Measurements from ENCODE around the gene RSBN1L. TPM values are rescaled to one million over a fixed set of nuclear protein-coding genes. Genes with fewer than 3 reads are reported as not detected.

Gene RSBN1L
- total RNA-seq, 1 experiment from 2014 or later = 15.5 TPM

DNA sequence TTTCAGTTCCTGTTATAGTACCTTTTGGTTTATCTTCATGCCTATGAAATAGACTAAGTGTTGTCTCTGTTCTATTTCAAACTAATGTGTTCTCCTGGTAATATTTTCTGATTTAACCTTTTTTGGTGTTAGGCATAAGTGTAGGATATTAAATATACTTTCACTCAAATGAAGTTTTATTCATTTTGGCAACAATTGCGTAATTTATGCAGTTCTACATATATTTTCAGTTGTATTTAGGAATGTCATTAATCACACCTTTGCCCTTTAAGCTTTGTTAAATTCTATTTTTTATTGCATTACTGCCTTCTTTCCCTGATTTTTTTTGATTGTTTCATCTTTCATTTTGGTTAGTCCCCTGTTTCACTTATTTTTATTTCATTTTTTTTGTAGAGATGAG lies 47.3 kb downstream of the RSBN1L start:
- intact Hi-C loops (cut with micrococcal nuclease) = no loop called here
- ChIA-PET POLR2A (no interaction called here), CTCF (no interaction called here), RAD21 (ENCODE audit: low non-redundant PET in 1 of 2, low total read pairs in 2 of 2, uncharacterized antibody in 2 of 2, unreplicated experiment in 2 of 2) (no interaction called here)
- no peaks in the 10 kb centered on the region for H3K36me3 ChIP-seq (ENCODE audit: control insufficient read depth in 1 of 2, insufficient read depth in 2 of 2, low read length in 2 of 2)
- no peak for DNase-seq (ENCODE audit: low read depth, low spot score)
- TF ChIP-seq SRF (IDR thresholded peaks at IDR 0.05; ENCODE audit: low read depth) (no peak), ZNF274 (IDR thresholded peaks at IDR 0.05; ENCODE audit: low read depth, low read length) (no peak), EGR1 (IDR thresholded peaks at IDR 0.05; ENCODE audit: low read depth) (no peak), CBX3 (IDR thresholded peaks at IDR 0.05; ENCODE audit: low read depth) (no peak), ELF1 (IDR thresholded peaks at IDR 0.05; ENCODE audit: borderline replicate concordance, low read depth) (no peak), SP1 (IDR thresholded peaks at IDR 0.05; ENCODE audit: low read depth) (no peak), EZH2phosphoT487 (IDR thresholded peaks at IDR 0.05; ENCODE audit: borderline replicate concordance) (no peak), ZFX (IDR thresholded peaks at IDR 0.05) (no peak), YY1 (IDR thresholded peaks at IDR 0.05; ENCODE audit: extremely low read depth, insufficient replicate concordance, low read depth, low read length) (no peak), RAD21 (IDR thresholded peaks at IDR 0.05; ENCODE audit: low read depth) (no peak), FOSL1 (IDR thresholded peaks at IDR 0.05; ENCODE audit: low read depth) (no peak), JUND (IDR thresholded peaks at IDR 0.05) (no peak), EZH2 (IDR thresholded peaks at IDR 0.05) (no peak), CEBPB (IDR thresholded peaks at IDR 0.05; ENCODE audit: low read depth) (no peak), TCF7L2 (IDR thresholded peaks at IDR 0.05; ENCODE audit: borderline replicate concordance, extremely low read depth, insufficient read depth, insufficient read length) (no peak)
- TF ChIP-seq, protein P1, sequence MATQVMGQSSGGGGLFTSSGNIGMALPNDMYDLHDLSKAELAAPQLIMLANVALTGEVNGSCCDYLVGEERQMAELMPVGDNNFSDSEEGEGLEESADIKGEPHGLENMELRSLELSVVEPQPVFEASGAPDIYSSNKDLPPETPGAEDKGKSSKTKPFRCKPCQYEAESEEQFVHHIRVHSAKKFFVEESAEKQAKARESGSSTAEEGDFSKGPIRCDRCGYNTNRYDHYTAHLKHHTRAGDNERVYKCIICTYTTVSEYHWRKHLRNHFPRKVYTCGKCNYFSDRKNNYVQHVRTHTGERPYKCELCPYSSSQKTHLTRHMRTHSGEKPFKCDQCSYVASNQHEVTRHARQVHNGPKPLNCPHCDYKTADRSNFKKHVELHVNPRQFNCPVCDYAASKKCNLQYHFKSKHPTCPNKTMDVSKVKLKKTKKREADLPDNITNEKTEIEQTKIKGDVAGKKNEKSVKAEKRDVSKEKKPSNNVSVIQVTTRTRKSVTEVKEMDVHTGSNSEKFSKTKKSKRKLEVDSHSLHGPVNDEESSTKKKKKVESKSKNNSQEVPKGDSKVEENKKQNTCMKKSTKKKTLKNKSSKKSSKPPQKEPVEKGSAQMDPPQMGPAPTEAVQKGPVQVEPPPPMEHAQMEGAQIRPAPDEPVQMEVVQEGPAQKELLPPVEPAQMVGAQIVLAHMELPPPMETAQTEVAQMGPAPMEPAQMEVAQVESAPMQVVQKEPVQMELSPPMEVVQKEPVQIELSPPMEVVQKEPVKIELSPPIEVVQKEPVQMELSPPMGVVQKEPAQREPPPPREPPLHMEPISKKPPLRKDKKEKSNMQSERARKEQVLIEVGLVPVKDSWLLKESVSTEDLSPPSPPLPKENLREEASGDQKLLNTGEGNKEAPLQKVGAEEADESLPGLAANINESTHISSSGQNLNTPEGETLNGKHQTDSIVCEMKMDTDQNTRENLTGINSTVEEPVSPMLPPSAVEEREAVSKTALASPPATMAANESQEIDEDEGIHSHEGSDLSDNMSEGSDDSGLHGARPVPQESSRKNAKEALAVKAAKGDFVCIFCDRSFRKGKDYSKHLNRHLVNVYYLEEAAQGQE (IDR thresholded peaks at IDR 0.05; ENCODE audit: low read depth) = no peak
- TF ChIP-seq, protein P2, sequence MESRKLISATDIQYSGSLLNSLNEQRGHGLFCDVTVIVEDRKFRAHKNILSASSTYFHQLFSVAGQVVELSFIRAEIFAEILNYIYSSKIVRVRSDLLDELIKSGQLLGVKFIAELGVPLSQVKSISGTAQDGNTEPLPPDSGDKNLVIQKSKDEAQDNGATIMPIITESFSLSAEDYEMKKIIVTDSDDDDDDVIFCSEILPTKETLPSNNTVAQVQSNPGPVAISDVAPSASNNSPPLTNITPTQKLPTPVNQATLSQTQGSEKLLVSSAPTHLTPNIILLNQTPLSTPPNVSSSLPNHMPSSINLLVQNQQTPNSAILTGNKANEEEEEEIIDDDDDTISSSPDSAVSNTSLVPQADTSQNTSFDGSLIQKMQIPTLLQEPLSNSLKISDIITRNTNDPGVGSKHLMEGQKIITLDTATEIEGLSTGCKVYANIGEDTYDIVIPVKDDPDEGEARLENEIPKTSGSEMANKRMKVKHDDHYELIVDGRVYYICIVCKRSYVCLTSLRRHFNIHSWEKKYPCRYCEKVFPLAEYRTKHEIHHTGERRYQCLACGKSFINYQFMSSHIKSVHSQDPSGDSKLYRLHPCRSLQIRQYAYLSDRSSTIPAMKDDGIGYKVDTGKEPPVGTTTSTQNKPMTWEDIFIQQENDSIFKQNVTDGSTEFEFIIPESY (IDR thresholded peaks at IDR 0.05; ENCODE audit: extremely low read depth, insufficient replicate concordance, low read length) = no peak
- TF ChIP-seq, protein P3, sequence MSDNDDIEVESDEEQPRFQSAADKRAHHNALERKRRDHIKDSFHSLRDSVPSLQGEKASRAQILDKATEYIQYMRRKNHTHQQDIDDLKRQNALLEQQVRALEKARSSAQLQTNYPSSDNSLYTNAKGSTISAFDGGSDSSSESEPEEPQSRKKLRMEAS (IDR thresholded peaks at IDR 0.05) = no peak
- TF ChIP-seq, protein P4, sequence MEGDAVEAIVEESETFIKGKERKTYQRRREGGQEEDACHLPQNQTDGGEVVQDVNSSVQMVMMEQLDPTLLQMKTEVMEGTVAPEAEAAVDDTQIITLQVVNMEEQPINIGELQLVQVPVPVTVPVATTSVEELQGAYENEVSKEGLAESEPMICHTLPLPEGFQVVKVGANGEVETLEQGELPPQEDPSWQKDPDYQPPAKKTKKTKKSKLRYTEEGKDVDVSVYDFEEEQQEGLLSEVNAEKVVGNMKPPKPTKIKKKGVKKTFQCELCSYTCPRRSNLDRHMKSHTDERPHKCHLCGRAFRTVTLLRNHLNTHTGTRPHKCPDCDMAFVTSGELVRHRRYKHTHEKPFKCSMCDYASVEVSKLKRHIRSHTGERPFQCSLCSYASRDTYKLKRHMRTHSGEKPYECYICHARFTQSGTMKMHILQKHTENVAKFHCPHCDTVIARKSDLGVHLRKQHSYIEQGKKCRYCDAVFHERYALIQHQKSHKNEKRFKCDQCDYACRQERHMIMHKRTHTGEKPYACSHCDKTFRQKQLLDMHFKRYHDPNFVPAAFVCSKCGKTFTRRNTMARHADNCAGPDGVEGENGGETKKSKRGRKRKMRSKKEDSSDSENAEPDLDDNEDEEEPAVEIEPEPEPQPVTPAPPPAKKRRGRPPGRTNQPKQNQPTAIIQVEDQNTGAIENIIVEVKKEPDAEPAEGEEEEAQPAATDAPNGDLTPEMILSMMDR (IDR thresholded peaks at IDR 0.05 in 2 of 3, conservative IDR thresholded peaks at IDR 0.05 in 1 of 3; ENCODE audit: borderline replicate concordance in 1 of 3, insufficient read depth in 1 of 3, low read depth in 2 of 3, low read length in 2 of 3) = no peak
- TF ChIP-seq, protein P5, sequence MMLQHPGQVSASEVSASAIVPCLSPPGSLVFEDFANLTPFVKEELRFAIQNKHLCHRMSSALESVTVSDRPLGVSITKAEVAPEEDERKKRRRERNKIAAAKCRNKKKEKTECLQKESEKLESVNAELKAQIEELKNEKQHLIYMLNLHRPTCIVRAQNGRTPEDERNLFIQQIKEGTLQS (IDR thresholded peaks at IDR 0.05) = no peak
- H3K4me3 ChIP-seq (replicated peaks in 1 of 2; ENCODE audit: low read depth in 1 of 2, low read length in 2 of 2) = no peak overlapping the region
- BruUV-seq (replicated peaks) = no TSS peak
- no peaks in the 10 kb centered on the region for H3K9me3 ChIP-seq (ENCODE audit: control insufficient read depth in 1 of 2, insufficient read depth in 1 of 2, low read depth in 1 of 2, low read length in 2 of 2)
- H3K9ac ChIP-seq (ENCODE audit: low read length) = no peak overlapping the region
- H3K27ac ChIP-seq (ENCODE audit: low read depth, low read length) = no peak overlapping the region
- peaks cover 9% of the 10 kb centered on the region for H3K79me2 ChIP-seq (ENCODE audit: insufficient read depth, low read length)
- no peak overlapping the region for H2AFZ ChIP-seq (ENCODE audit: low read depth, low read length, poor library complexity, severe bottlenecking)
- H3K9me2 ChIP-seq (ENCODE audit: insufficient read depth) = no peaks in the 10 kb centered on the region
- no peaks in the 10 kb centered on the region for H3K4me1 ChIP-seq (ENCODE audit: control insufficient read depth in 1 of 2, insufficient read depth in 2 of 2, low read length in 2 of 2)
- H3K27me3 ChIP-seq (ENCODE audit: insufficient read depth, low read length) = no peaks in the 10 kb centered on the region
- ATAC-seq = no peak
- H3K4me2 ChIP-seq (ENCODE audit: low read length) = no peak overlapping the region
- no peaks in the 10 kb centered on the region for H4K20me1 ChIP-seq (ENCODE audit: insufficient read depth)

All from HCT116 (cell line).